ENCODE measurements around the gene EEF1AKMT2.

The EEF1AKMT2 gene

GRCh38 chr10:124791547-124792348 is at the start of gene EEF1AKMT2:
TSS of gene EEF1AKMT2 (minus strand) at chr10:124791887. CDS start at chr10:124791833, 54 bp downstream.
- TF ChIP-seq, protein P1, sequence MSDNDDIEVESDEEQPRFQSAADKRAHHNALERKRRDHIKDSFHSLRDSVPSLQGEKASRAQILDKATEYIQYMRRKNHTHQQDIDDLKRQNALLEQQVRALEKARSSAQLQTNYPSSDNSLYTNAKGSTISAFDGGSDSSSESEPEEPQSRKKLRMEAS (IDR thresholded peaks at IDR 0.05): peak; percentile 89
- peak; percentile 90 for TF ChIP-seq YY1 (IDR thresholded peaks at IDR 0.05; ENCODE audit: low read depth)
- TF ChIP-seq, protein P2, sequence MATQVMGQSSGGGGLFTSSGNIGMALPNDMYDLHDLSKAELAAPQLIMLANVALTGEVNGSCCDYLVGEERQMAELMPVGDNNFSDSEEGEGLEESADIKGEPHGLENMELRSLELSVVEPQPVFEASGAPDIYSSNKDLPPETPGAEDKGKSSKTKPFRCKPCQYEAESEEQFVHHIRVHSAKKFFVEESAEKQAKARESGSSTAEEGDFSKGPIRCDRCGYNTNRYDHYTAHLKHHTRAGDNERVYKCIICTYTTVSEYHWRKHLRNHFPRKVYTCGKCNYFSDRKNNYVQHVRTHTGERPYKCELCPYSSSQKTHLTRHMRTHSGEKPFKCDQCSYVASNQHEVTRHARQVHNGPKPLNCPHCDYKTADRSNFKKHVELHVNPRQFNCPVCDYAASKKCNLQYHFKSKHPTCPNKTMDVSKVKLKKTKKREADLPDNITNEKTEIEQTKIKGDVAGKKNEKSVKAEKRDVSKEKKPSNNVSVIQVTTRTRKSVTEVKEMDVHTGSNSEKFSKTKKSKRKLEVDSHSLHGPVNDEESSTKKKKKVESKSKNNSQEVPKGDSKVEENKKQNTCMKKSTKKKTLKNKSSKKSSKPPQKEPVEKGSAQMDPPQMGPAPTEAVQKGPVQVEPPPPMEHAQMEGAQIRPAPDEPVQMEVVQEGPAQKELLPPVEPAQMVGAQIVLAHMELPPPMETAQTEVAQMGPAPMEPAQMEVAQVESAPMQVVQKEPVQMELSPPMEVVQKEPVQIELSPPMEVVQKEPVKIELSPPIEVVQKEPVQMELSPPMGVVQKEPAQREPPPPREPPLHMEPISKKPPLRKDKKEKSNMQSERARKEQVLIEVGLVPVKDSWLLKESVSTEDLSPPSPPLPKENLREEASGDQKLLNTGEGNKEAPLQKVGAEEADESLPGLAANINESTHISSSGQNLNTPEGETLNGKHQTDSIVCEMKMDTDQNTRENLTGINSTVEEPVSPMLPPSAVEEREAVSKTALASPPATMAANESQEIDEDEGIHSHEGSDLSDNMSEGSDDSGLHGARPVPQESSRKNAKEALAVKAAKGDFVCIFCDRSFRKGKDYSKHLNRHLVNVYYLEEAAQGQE (IDR thresholded peaks at IDR 0.05; ENCODE audit: low read depth): peak; percentile 37; the same call in 1 of the 2 replicates
- TF ChIP-seq CEBPB (IDR thresholded peaks at IDR 0.05): no peak; the same call in 1 of the 2 replicates
- no peak; the same call in 1 of the 2 replicates for TF ChIP-seq EP300 (IDR thresholded peaks at IDR 0.05; ENCODE audit: borderline replicate concordance)
- peak; percentile 100 for TF ChIP-seq TAF1 (IDR thresholded peaks at IDR 0.05; ENCODE audit: low read depth)
- peak; percentile 94 for TF ChIP-seq NFIC (IDR thresholded peaks at IDR 0.05)
- TF ChIP-seq TCF12 (IDR thresholded peaks at IDR 0.05; ENCODE audit: low read depth): peak; percentile 64
- TF ChIP-seq ZBTB7A (IDR thresholded peaks at IDR 0.05; ENCODE audit: low read depth): peak; percentile 100
- TF ChIP-seq RAD21 (IDR thresholded peaks at IDR 0.05; ENCODE audit: low read depth): no peak
- peak; percentile 77 for TF ChIP-seq EGR1 (IDR thresholded peaks at IDR 0.05)
- TF ChIP-seq, protein P3, sequence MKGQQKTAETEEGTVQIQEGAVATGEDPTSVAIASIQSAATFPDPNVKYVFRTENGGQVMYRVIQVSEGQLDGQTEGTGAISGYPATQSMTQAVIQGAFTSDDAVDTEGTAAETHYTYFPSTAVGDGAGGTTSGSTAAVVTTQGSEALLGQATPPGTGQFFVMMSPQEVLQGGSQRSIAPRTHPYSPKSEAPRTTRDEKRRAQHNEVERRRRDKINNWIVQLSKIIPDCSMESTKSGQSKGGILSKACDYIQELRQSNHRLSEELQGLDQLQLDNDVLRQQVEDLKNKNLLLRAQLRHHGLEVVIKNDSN (IDR thresholded peaks at IDR 0.05): no peak
- TF ChIP-seq CREB1 (IDR thresholded peaks at IDR 0.05; ENCODE audit: low read depth): 0 out of 2 replicates have a peak, but pooled peaks have one; percentile 25
- no peak for TF ChIP-seq FOXM1 (IDR thresholded peaks at IDR 0.05; ENCODE audit: borderline replicate concordance, low read depth)
- peak; percentile 43; the same call in 1 of the 2 replicates for TF ChIP-seq TEAD4 (IDR thresholded peaks at IDR 0.05)

- no peak for TF ChIP-seq CEBPB (IDR thresholded peaks at IDR 0.05)
Observed at GRCh38 chr10:124837687-124838086, 46.0 kb upstream of the EEF1AKMT2 start.

DNA sequence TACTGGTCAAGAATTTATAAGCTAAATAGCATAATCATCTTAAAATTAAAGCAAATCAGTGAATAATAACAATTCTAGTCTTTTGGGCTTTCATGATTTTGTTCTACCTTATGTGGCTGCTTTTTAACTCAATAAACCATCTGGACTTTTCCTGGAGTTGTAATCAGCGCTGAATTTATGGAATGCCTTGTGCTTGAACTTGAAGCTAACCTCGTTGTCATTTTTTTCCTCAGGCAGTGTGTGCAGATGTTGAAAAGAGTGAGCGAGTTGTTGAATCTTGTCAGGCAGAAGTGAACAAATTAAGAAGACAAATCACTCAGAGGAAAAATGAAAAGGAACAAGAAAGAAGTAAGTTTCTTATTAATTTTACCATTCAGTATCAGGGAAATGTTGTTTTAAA is 39.4 kb upstream of the EEF1AKMT2 start:
- no peak for TF ChIP-seq YY1 (IDR thresholded peaks at IDR 0.05; ENCODE audit: low read depth)
- no peak for TF ChIP-seq FOXM1 (IDR thresholded peaks at IDR 0.05; ENCODE audit: borderline replicate concordance, low read depth)
- no peak for TF ChIP-seq CEBPB (IDR thresholded peaks at IDR 0.05)
- no peak for TF ChIP-seq TAF1 (IDR thresholded peaks at IDR 0.05; ENCODE audit: low read depth)
- TF ChIP-seq, protein P3 (IDR thresholded peaks at IDR 0.05): no peak
- no peak for TF ChIP-seq NFIC (IDR thresholded peaks at IDR 0.05)
- TF ChIP-seq EP300 (IDR thresholded peaks at IDR 0.05; ENCODE audit: borderline replicate concordance): no peak
- TF ChIP-seq, protein P1 (IDR thresholded peaks at IDR 0.05): no peak
- TF ChIP-seq TCF12 (IDR thresholded peaks at IDR 0.05; ENCODE audit: low read depth): no peak
- no peak for TF ChIP-seq ZBTB7A (IDR thresholded peaks at IDR 0.05; ENCODE audit: low read depth)
- no peak for TF ChIP-seq CREB1 (IDR thresholded peaks at IDR 0.05; ENCODE audit: low read depth)
- TF ChIP-seq, protein P2 (IDR thresholded peaks at IDR 0.05; ENCODE audit: low read depth): no peak
- TF ChIP-seq EGR1 (IDR thresholded peaks at IDR 0.05): no peak
- TF ChIP-seq TEAD4 (IDR thresholded peaks at IDR 0.05): no peak
- TF ChIP-seq RAD21 (IDR thresholded peaks at IDR 0.05; ENCODE audit: low read depth): no peak

DNA sequence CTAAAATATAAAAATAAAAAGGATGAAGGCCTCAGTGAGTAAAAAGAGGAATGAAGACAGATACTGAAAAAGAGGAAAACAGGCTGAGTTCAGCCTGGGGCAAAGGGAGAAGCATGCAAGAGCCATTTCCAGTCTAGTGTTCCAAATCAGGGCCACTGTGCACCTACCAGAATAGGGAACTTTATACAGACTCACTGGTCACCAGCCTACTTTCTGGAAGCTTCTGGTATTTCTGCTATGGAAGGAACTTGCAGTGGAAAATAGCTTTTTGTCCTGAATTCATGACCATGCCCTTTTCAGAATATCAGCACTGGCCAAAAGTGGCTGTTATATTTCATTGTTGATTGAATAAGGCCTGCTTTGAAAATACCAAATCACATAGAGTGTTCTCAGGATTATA is 38.8 kb upstream of the EEF1AKMT2 start:
- TF ChIP-seq CREB1 (IDR thresholded peaks at IDR 0.05; ENCODE audit: low read depth) (no peak), RAD21 (IDR thresholded peaks at IDR 0.05; ENCODE audit: low read depth) (no peak), EGR1 (IDR thresholded peaks at IDR 0.05) (no peak), YY1 (IDR thresholded peaks at IDR 0.05; ENCODE audit: low read depth) (no peak), EP300 (IDR thresholded peaks at IDR 0.05; ENCODE audit: borderline replicate concordance) (no peak), TCF12 (IDR thresholded peaks at IDR 0.05; ENCODE audit: low read depth) (no peak), ZBTB7A (IDR thresholded peaks at IDR 0.05; ENCODE audit: low read depth) (no peak), TEAD4 (IDR thresholded peaks at IDR 0.05) (no peak), CEBPB (IDR thresholded peaks at IDR 0.05) (no peak), NFIC (IDR thresholded peaks at IDR 0.05) (no peak), FOXM1 (IDR thresholded peaks at IDR 0.05; ENCODE audit: borderline replicate concordance, low read depth) (no peak), TAF1 (IDR thresholded peaks at IDR 0.05; ENCODE audit: low read depth) (no peak)
- TF ChIP-seq, protein P3 (IDR thresholded peaks at IDR 0.05): no peak
- TF ChIP-seq, protein P1 (IDR thresholded peaks at IDR 0.05): no peak
- TF ChIP-seq, protein P2 (IDR thresholded peaks at IDR 0.05; ENCODE audit: low read depth): no peak
